ENCODE results near the gene PAK6.
A peak's percentile ranks its signal among the peaks of the same experiment; 100 is the strongest.

PAK6 gene

GRCh38 chr15:40275954-40276353 is 37.1 kb downstream of the PAK6 start:
- no peak for DNase-seq (ENCODE audit: low read depth in 2 of 3, low spot score in 2 of 3)

- DNase-seq (ENCODE audit: low read depth in 2 of 3, low spot score in 2 of 3) = no peak
These were observed 38.1 kb downstream of the PAK6 start for GRCh38 chr15:40276927-40277326.

GRCh38 chr15:40277471-40277870 is 38.6 kb downstream of the PAK6 start:
- DNase-seq (ENCODE audit: low read depth in 2 of 3, low spot score in 2 of 3) = no peak

GRCh38 chr15:40278026-40278425 is 39.2 kb downstream of the PAK6 start:
- DNase-seq (ENCODE audit: low read depth in 2 of 3, low spot score in 2 of 3) = no peak

GRCh38 chr15:40279437-40280141 is 40.7 kb downstream of the PAK6 start:
- DNase-seq (ENCODE audit: low read depth in 2 of 3, low spot score in 2 of 3) = peak; percentile 43 to 72 (median 69)

GRCh38 chr15:40280260-40281056 is 41.6 kb downstream of the PAK6 start:
- DNase-seq (ENCODE audit: low read depth in 2 of 3, low spot score in 2 of 3) = no peak

GRCh38 chr15:40281057-40281800 is 42.4 kb downstream of the PAK6 start:
- no peak for DNase-seq (ENCODE audit: low read depth in 2 of 3, low spot score in 2 of 3)

- no peak for DNase-seq (ENCODE audit: low read depth in 2 of 3, low spot score in 2 of 3)
These were observed 42.9 kb downstream of the PAK6 start for GRCh38 chr15:40281801-40282146.

- DNase-seq (ENCODE audit: low read depth in 2 of 3, low spot score in 2 of 3) = peak in 1 of 3 experiments; percentile 39
These were observed 43.4 kb downstream of the PAK6 start for GRCh38 chr15:40282147-40282868.

GRCh38 chr15:40282869-40283614 is 44.2 kb downstream of the PAK6 start, which contains the start of gene ANKRD63:
Gene ANKRD63 (minus strand): TSS chr15:40283064. CDS start chr15:40282586, 478 bp downstream.
- DNase-seq (ENCODE audit: low read depth in 2 of 3, low spot score in 2 of 3) = peak in 1 of 3 experiments; percentile 25

GRCh38 chr15:40283615-40284300 is 44.9 kb downstream of the PAK6 start:
- no peak for DNase-seq (ENCODE audit: low read depth in 2 of 3, low spot score in 2 of 3)

GRCh38 chr15:40285151-40285550 is 46.3 kb downstream of the PAK6 start:
- DNase-seq (ENCODE audit: low read depth in 2 of 3, low spot score in 2 of 3) = no peak

- DNase-seq (ENCODE audit: low read depth in 2 of 3, low spot score in 2 of 3) = no peak
These were observed 46.7 kb downstream of the PAK6 start for GRCh38 chr15:40285554-40286011.

GRCh38 chr15:40286061-40286532 is 47.2 kb downstream of the PAK6 start:
- no peak for DNase-seq (ENCODE audit: low read depth in 2 of 3, low spot score in 2 of 3)

- no peak for DNase-seq (ENCODE audit: low read depth in 2 of 3, low spot score in 2 of 3)
These were observed 47.9 kb downstream of the PAK6 start for GRCh38 chr15:40286794-40287193.

GRCh38 chr15:40287505-40287904 is 48.6 kb downstream of the PAK6 start:
- DNase-seq (ENCODE audit: low read depth in 2 of 3, low spot score in 2 of 3) = no peak

GRCh38 chr15:40287968-40288367 is 49.1 kb downstream of the PAK6 start:
- no peak for DNase-seq (ENCODE audit: low read depth in 2 of 3, low spot score in 2 of 3)

GRCh38 chr15:40289140-40289775 is 50.4 kb downstream of the PAK6 start:
- no peak for DNase-seq (ENCODE audit: low read depth in 2 of 3, low spot score in 2 of 3)

GRCh38 chr15:40290545-40290917 is 51.7 kb downstream of the PAK6 start:
- no peak for DNase-seq (ENCODE audit: low read depth in 2 of 3, low spot score in 2 of 3)

Data from activated CD8-positive, alpha-beta memory T cell treated with anti-CD3 and anti-CD28 coated beads for 48 hours (primary cell).